PC-3 (cell line): ENCODE measurements around the gene GNAZ. TPM values are rescaled to one million over a fixed set of nuclear protein-coding genes. Genes with fewer than 3 reads are reported as not detected.

Experiments used
- ATAC-seq: fragments of 200-7000 bp; cut with Tn5 transposase; 2 replicates; pipeline ENCODE4 v1.9.1; 2020; ENCODE audit warnings: mild to moderate bottlenecking, moderate library complexity
- BruUV-seq: library from RNA; stranded (reverse); fragments of 400-500 nt; replicated peaks from 2 replicates; lab custom pipeline; 2021; lab: Mats Ljungman, UMichigan
- CTCF ChIA-PET: fragments of 300-600 bp; sonication (Branson Sonifier 250); formaldehyde crosslinking; loops from one replicate; lab custom pipeline; 2022; ENCODE audit warnings: antibody characterized with exemption; lab: Charles Lee
- POLR2A ChIA-PET: fragments of 300-600 bp; sonication (Branson Sonifier 250); formaldehyde crosslinking; loops from one replicate; lab custom pipeline; 2022; ENCODE audit warnings: antibody characterized with exemption; ENCODE audit not compliant: unreplicated experiment; lab: Charles Lee
- DNase-seq: peaks from one replicate; pipeline ENCODE4 v3.0.0-alpha.2; 2015
- H2AFZ ChIP-seq: fragments of 300-600 bp; sonication (generic); 2 replicates; pipeline ENCODE4 v1.6.0; 2016; ENCODE audit warnings: antibody characterized with exemption, low read length
- H3F3A ChIP-seq: fragments of 300-600 bp; sonication (generic); one replicate; pipeline ENCODE4 v1.6.0; 2017; ENCODE audit warnings: antibody characterized with exemption, low read length, control low read depth, mild to moderate bottlenecking; ENCODE audit not compliant: unreplicated experiment
- H3K27ac ChIP-seq: fragments of 300-600 bp; sonication (generic); 2 replicates; pipeline ENCODE4 v1.5.1; 2016; ENCODE audit warnings: mild to moderate bottlenecking, low read length
- H3K27me3 ChIP-seq: fragments of 300-600 bp; sonication (generic); 2 replicates; pipeline ENCODE4 v1.6.1; 2016; ENCODE audit warnings: low read length, mixed read lengths
- H3K36me3 ChIP-seq: fragments of 300-600 bp; sonication (generic); 2 replicates; pipeline ENCODE4 v1.6.1; 2016; ENCODE audit warnings: low read depth, mixed run types, low read length, mixed read lengths
- H3K4me1 ChIP-seq: fragments of 300-600 bp; sonication (generic); 2 replicates; pipeline ENCODE4 v1.5.1; 2016; ENCODE audit warnings: low read length; ENCODE audit not compliant: insufficient read depth
- H3K4me2 ChIP-seq: fragments of 300-600 bp; sonication (generic); 2 replicates; pipeline ENCODE4 v1.6.0; 2016; ENCODE audit warnings: low read length
- H3K4me3 ChIP-seq: fragments of 300-600 bp; sonication (generic); 2 replicates; pipeline ENCODE4 v1.5.1; 2016; ENCODE audit warnings: mild to moderate bottlenecking, low read length, mixed read lengths
- H3K79me2 ChIP-seq: fragments of 300-600 bp; sonication (generic); 2 replicates; pipeline ENCODE4 v1.6.1; 2017; ENCODE audit warnings: low read length, mixed read lengths
- H3K9ac ChIP-seq: fragments of 300-600 bp; sonication (generic); 2 replicates; pipeline ENCODE4 v1.6.0; 2016; ENCODE audit warnings: mild to moderate bottlenecking, low read length
- H3K9me2 ChIP-seq: fragments of 300-600 bp; sonication (generic); replicated peaks from 2 replicates; pipeline ENCODE4 v1.6.1; 2016; ENCODE audit warnings: mixed run types, low read length, mixed read lengths
- H3K9me3 ChIP-seq: fragments of 300-600 bp; sonication (generic); 2 replicates; pipeline ENCODE4 v1.6.1; 2016; ENCODE audit warnings: low read length, mixed read lengths
- H4K20me1 ChIP-seq: fragments of 300-600 bp; sonication (generic); 2 replicates; pipeline ENCODE4 v1.6.1; 2016; ENCODE audit warnings: low read length, mixed read lengths
- EZH2 ChIP-seq: fragments of 300-600 bp; sonication (generic); IDR thresholded peaks from one replicate; pipeline ENCODE4 v1.6.1; 2017; ENCODE audit warnings: antibody characterized with exemption, mild to moderate bottlenecking, low read length; ENCODE audit not compliant: unreplicated experiment
- EZH2phosphoT487 ChIP-seq: fragments of 300-600 bp; sonication (generic); IDR thresholded peaks from 2 replicates; pipeline ENCODE4 v1.6.1; 2018; ENCODE audit warnings: mild to moderate bottlenecking, antibody characterized with exemption, low read length, borderline replicate concordance
- intact Hi-C: fragments of 100-400 bp; cut with micrococcal nuclease; formaldehyde crosslinking; loops from 2 replicates; pipeline ENCODE4 v1.9.0; 2023
- total RNA-seq: library from RNA; depleted of rRNA; stranded (reverse); fragments of >200 nt; gene quantifications from 2 replicates; pipeline ENCODE4 v1.2.3, GENCODE V29; 2014
- TF ChIP-seq, protein P1 (sequence below): fragments of 300-600 bp; sonication (generic); conservative IDR thresholded peaks from 2 replicates; pipeline ENCODE4 v1.5.1; 2017; ENCODE audit warnings: antibody characterized with exemption, low read depth, mild to moderate bottlenecking, low read length

The GNAZ gene
- total RNA-seq, 1 experiment from 2014 or later = 14.4 TPM

GRCh38 chr22:23072077-23072910, 2.0 kb downstream of the GNAZ start:
- H3K4me1 ChIP-seq = peaks cover 12% of the 10 kb centered on the region; the same call in 1 of the 2 replicates
- intact Hi-C loops = no loop called here
- H3K4me2 ChIP-seq = no peak overlapping the region
- H3K27ac ChIP-seq = no peak overlapping the region
- no peaks in the 10 kb centered on the region for H3F3A ChIP-seq
- no peaks in the 10 kb centered on the region for H3K36me3 ChIP-seq
- no peaks in the 10 kb centered on the region for H3K79me2 ChIP-seq
- no peak for DNase-seq
- H3K9me2 ChIP-seq = no peaks in the 10 kb centered on the region
- CTCF ChIA-PET = no interaction called here
- no peak for TF ChIP-seq EZH2phosphoT487
- no peak for TF ChIP-seq EZH2
- TF ChIP-seq, protein P1, sequence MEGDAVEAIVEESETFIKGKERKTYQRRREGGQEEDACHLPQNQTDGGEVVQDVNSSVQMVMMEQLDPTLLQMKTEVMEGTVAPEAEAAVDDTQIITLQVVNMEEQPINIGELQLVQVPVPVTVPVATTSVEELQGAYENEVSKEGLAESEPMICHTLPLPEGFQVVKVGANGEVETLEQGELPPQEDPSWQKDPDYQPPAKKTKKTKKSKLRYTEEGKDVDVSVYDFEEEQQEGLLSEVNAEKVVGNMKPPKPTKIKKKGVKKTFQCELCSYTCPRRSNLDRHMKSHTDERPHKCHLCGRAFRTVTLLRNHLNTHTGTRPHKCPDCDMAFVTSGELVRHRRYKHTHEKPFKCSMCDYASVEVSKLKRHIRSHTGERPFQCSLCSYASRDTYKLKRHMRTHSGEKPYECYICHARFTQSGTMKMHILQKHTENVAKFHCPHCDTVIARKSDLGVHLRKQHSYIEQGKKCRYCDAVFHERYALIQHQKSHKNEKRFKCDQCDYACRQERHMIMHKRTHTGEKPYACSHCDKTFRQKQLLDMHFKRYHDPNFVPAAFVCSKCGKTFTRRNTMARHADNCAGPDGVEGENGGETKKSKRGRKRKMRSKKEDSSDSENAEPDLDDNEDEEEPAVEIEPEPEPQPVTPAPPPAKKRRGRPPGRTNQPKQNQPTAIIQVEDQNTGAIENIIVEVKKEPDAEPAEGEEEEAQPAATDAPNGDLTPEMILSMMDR = no peak
- H3K9ac ChIP-seq = no peak overlapping the region
- POLR2A ChIA-PET = no interaction called here
- H3K27me3 ChIP-seq = no peaks in the 10 kb centered on the region
- no peak for ATAC-seq
- H4K20me1 ChIP-seq = no peaks in the 10 kb centered on the region
- H3K9me3 ChIP-seq = no peaks in the 10 kb centered on the region
- no peak overlapping the region for H2AFZ ChIP-seq
- H3K4me3 ChIP-seq = no peak overlapping the region
- BruUV-seq = no TSS peak

GRCh38 chr22:23072911-23073491, 2.7 kb downstream of the GNAZ start:
- peaks cover 12% of the 10 kb centered on the region; the same call in 1 of the 2 replicates for H3K4me1 ChIP-seq
- H3F3A ChIP-seq = no peaks in the 10 kb centered on the region
- H2AFZ ChIP-seq = no peak overlapping the region
- H3K27ac ChIP-seq = no peak overlapping the region
- H3K4me3 ChIP-seq = no peak overlapping the region
- no peaks in the 10 kb centered on the region for H3K9me2 ChIP-seq
- no peak for ATAC-seq
- ChIA-PET POLR2A (no interaction called here), CTCF (no interaction called here)
- DNase-seq = no peak
- H3K9me3 ChIP-seq = no peaks in the 10 kb centered on the region
- no TSS peak for BruUV-seq
- no peaks in the 10 kb centered on the region for H3K27me3 ChIP-seq
- H3K79me2 ChIP-seq = no peaks in the 10 kb centered on the region
- no peaks in the 10 kb centered on the region for H4K20me1 ChIP-seq
- H3K4me2 ChIP-seq = no peak overlapping the region
- no peaks in the 10 kb centered on the region for H3K36me3 ChIP-seq
- no peak overlapping the region for H3K9ac ChIP-seq
- TF ChIP-seq, protein P1 = no peak
- TF ChIP-seq EZH2phosphoT487 (no peak), EZH2 (no peak)
- intact Hi-C loops = no loop called here
